H9 (cell line): ENCODE results near the gene RANBP3. TPM values are rescaled to one million over a fixed set of nuclear protein-coding genes. Genes with fewer than 3 reads are reported as not detected.

Experiments
- DNase-seq: peaks from one replicate; pipeline ENCODE4 v3.0.0-alpha.2; 2017
- H2AFZ ChIP-seq: one replicate; pipeline ENCODE4 v1.6.1; 2013; ENCODE audit warnings: mild to moderate bottlenecking, low read length, control low read depth, moderate library complexity
- H2AK5ac ChIP-seq: 2 replicates; pipeline ENCODE4 v1.6.1; 2013; ENCODE audit warnings: low read length, control low read depth, mixed read lengths; ENCODE audit not compliant: insufficient read length
- H2BK120ac ChIP-seq: one replicate; pipeline ENCODE4 v1.6.1; 2013; ENCODE audit warnings: low read depth, mild to moderate bottlenecking, low read length, control low read depth, inconsistent platforms; ENCODE audit not compliant: poor library complexity, severe bottlenecking
- H2BK12ac ChIP-seq: 2 replicates; pipeline ENCODE4 v1.6.1; 2013; ENCODE audit warnings: low read length, control low read depth, mixed read lengths, low read depth; ENCODE audit not compliant: insufficient read length
- H2BK15ac ChIP-seq: 2 replicates; pipeline ENCODE4 v1.6.1; 2013; ENCODE audit warnings: low read depth, low read length, control low read depth
- H2BK20ac ChIP-seq: one replicate; pipeline ENCODE4 v1.6.1; 2013; ENCODE audit warnings: low read depth, mild to moderate bottlenecking, low read length, control low read depth, inconsistent platforms; ENCODE audit not compliant: poor library complexity, severe bottlenecking
- H2BK5ac ChIP-seq: 2 replicates; pipeline ENCODE4 v1.6.1; 2013; ENCODE audit warnings: low read length, control low read depth, mixed read lengths; ENCODE audit not compliant: insufficient read length
- H3K14ac ChIP-seq: 2 replicates; pipeline ENCODE4 v1.6.1; 2013; ENCODE audit warnings: low read length, control low read depth; ENCODE audit not compliant: insufficient read depth
- H3K18ac ChIP-seq: 2 replicates; pipeline ENCODE4 v1.6.1; 2013; ENCODE audit warnings: low read depth, mild to moderate bottlenecking, mixed read lengths, low read length, control low read depth; ENCODE audit not compliant: insufficient read length
- H3K23ac ChIP-seq: 2 replicates; pipeline ENCODE4 v1.6.1; 2013; ENCODE audit warnings: low read length, control low read depth, mixed read lengths, low read depth; ENCODE audit not compliant: insufficient read length
- H3K23me2 ChIP-seq: 2 replicates; pipeline ENCODE4 v1.6.1; 2013; ENCODE audit warnings: low read depth, mild to moderate bottlenecking, mixed read lengths, low read length, control low read depth; ENCODE audit not compliant: insufficient read length, poor library complexity, severe bottlenecking
- H3K27ac ChIP-seq: 2 replicates; pipeline ENCODE4 v1.5.1; 2013; ENCODE audit warnings: low read length, control low read depth, mixed read lengths, low read depth; ENCODE audit not compliant: insufficient read length
- H3K27me3 ChIP-seq: 2 replicates; pipeline ENCODE4 v1.6.1; 2013; ENCODE audit warnings: low read length, control low read depth, inconsistent platforms; ENCODE audit not compliant: insufficient read depth
- H3K4ac ChIP-seq: 2 replicates; pipeline ENCODE4 v1.6.1; 2013; ENCODE audit warnings: low read depth, mild to moderate bottlenecking, control low read depth, inconsistent platforms, low read length, moderate library complexity
- H3K4me1 ChIP-seq: 2 replicates; pipeline ENCODE4 v1.6.1; 2013; ENCODE audit warnings: low read length, control low read depth, inconsistent platforms; ENCODE audit not compliant: insufficient read depth
- H3K4me2 ChIP-seq: 2 replicates; pipeline ENCODE4 v1.6.1; 2013; ENCODE audit warnings: low read length, control low read depth, mixed read lengths; ENCODE audit not compliant: insufficient read length, insufficient read depth
- H3K56ac ChIP-seq: 2 replicates; pipeline ENCODE4 v1.6.1; 2013; ENCODE audit warnings: low read depth, mild to moderate bottlenecking, mixed read lengths, low read length, control low read depth; ENCODE audit not compliant: insufficient read length
- H3K79me1 ChIP-seq: 2 replicates; pipeline ENCODE4 v1.6.1; 2013; ENCODE audit warnings: low read depth, mild to moderate bottlenecking, moderate library complexity, low read length, control low read depth, inconsistent platforms; ENCODE audit not compliant: insufficient read depth, poor library complexity, severe bottlenecking
- H3K79me2 ChIP-seq: 2 replicates; pipeline ENCODE4 v1.6.1; 2013; ENCODE audit warnings: low read length, control low read depth, inconsistent platforms; ENCODE audit not compliant: insufficient read depth
- H3K9ac ChIP-seq: 2 replicates; pipeline ENCODE4 v1.6.1; 2013; ENCODE audit warnings: low read length, control low read depth, mixed read lengths; ENCODE audit not compliant: insufficient read length; ENCODE audit errors: extremely low read depth
- H3K9me3 ChIP-seq: one replicate; pipeline ENCODE4 v1.6.1; 2013; ENCODE audit warnings: low read depth, low read length, inconsistent platforms; ENCODE audit not compliant: control insufficient read depth
- H3T11ph ChIP-seq: one replicate; pipeline ENCODE4 v1.6.1; 2013; ENCODE audit warnings: mild to moderate bottlenecking, low read length, control low read depth, inconsistent platforms
- H4K20me1 ChIP-seq: one replicate; pipeline ENCODE4 v1.6.1; 2013; ENCODE audit not compliant: control insufficient read depth, insufficient read length, insufficient read depth
- H4K5ac ChIP-seq: 2 replicates; pipeline ENCODE4 v1.6.1; 2013; ENCODE audit warnings: low read depth, mild to moderate bottlenecking, mixed read lengths, low read length, control low read depth; ENCODE audit not compliant: insufficient read length
- H4K8ac ChIP-seq: replicated peaks from 2 replicates; pipeline ENCODE4 v1.6.1; 2013; ENCODE audit warnings: low read length, control low read depth, mixed read lengths, low read depth; ENCODE audit not compliant: insufficient read length
- H4K91ac ChIP-seq: 2 replicates; pipeline ENCODE4 v1.6.1; 2013; ENCODE audit warnings: low read depth, mild to moderate bottlenecking, moderate library complexity, mixed read lengths, low read length, control low read depth; ENCODE audit not compliant: insufficient read length
- H3K27ac Mint-ChIP-seq, 3 experiments: 2 replicates in 2 of 3; 3 replicates in 1 of 3; pipeline ENCODE4 v1.8.0; 2020 to 2021; ENCODE audit warnings: mixed read lengths in 3 of 3, mild to moderate bottlenecking in 1 of 3, moderate library complexity in 1 of 3
- H3K27me3 Mint-ChIP-seq: 2 replicates; pipeline ENCODE4 v1.8.0; 2021; ENCODE audit warnings: low read depth, mild to moderate bottlenecking, moderate library complexity, mixed read lengths
- H3K36me3 Mint-ChIP-seq, 3 experiments: 2 replicates in 2 of 3; 3 replicates in 1 of 3; pipeline ENCODE4 v1.8.0; 2020 to 2021; ENCODE audit warnings: low read depth in 3 of 3, mixed read lengths in 3 of 3; ENCODE audit not compliant: insufficient read depth in 1 of 3
- H3K4me1 Mint-ChIP-seq, 2 experiments: 2 replicates each; pipeline ENCODE4 v1.8.0; 2020; ENCODE audit warnings: mixed read lengths in 2 of 2
- H3K4me3 Mint-ChIP-seq, 2 experiments: 2 replicates in 1 of 2; 3 replicates in 1 of 2; pipeline ENCODE4 v1.8.0; 2020 to 2021; ENCODE audit warnings: mild to moderate bottlenecking in 2 of 2, mixed read lengths in 2 of 2, moderate library complexity in 1 of 2
- H3K9me3 Mint-ChIP-seq, 2 experiments: 2 replicates in 1 of 2; 3 replicates in 1 of 2; pipeline ENCODE4 v1.8.0; 2020; ENCODE audit warnings: mild to moderate bottlenecking in 2 of 2, mixed read lengths in 2 of 2, moderate library complexity in 1 of 2
- CTCF ChIP-seq: fragments of 200-600 bp; sonication (generic); conservative IDR thresholded peaks from 3 replicates; pipeline ENCODE4 v1.8.0; 2021; ENCODE audit warnings: antibody characterized with exemption, mild to moderate bottlenecking
- WGBS: extraction: QIAGEN DNeasy Blood & Tissue Kit; methylation state at CpG from one replicate; pipeline ENCODE4 v1.1.7; 2013; ENCODE audit warnings: missing lambda C conversion rate, low lambda C conversion rate, mixed read lengths; ENCODE audit not compliant: insufficient read length; ENCODE audit errors: extremely low coverage; 5-methylcytosine and 5-hydroxymethylcytosine counted together
- total RNA-seq: library from RNA; stranded (reverse); gene quantifications from 2 replicates; pipeline ENCODE4 v1.2.1, GENCODE V29; 2021

Gene RANBP3
- total RNA-seq, 1 experiment from 2014 or later = 86.5 TPM

DNA sequence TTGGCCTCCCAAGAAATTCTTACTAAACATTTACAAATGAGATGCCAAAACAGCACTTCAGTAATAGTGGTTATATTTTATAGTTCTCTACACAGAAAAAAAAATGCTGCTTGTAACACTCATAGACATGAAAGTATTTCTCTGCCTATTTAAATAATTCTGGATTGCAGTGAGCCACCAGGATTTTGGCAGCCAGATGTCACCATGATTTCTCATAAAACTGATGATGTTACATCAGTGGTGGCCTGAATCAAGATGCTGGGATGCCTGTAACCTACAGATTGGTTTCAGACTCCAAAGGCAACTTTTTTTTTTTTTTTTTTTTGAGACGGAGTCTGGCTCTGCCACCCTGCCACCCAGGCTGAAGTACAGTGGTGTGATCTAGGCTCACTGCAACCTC is 66.6 kb downstream of the RANBP3 start:
- no CpG with 5 or more reads among the region's 1 CpG for WGBS
- Histone ChIP-seq H3K27ac (no peak overlapping the region), H3K56ac (no peak overlapping the region), H3T11ph (no peak overlapping the region), H2BK5ac (no peak overlapping the region), H4K91ac (no peak overlapping the region), H2BK12ac (no peak overlapping the region), H3K9ac (no peak overlapping the region), H2BK15ac (no peak overlapping the region), H2BK120ac (no peak overlapping the region), H3K4ac (no peak overlapping the region), H3K27me3 (no peaks in the 10 kb centered on the region), H4K5ac (no peak overlapping the region), H3K9me3 (no peaks in the 10 kb centered on the region), H4K20me1 (no peaks in the 10 kb centered on the region), H2AFZ (no peak overlapping the region), H3K4me1 (no peaks in the 10 kb centered on the region), H3K79me2 (no peaks in the 10 kb centered on the region), H2AK5ac (no peak overlapping the region), H3K23me2 (no peaks in the 10 kb centered on the region), H3K4me2 (no peak overlapping the region), H3K79me1 (no peaks in the 10 kb centered on the region), H2BK20ac (no peak overlapping the region), H3K23ac (no peak overlapping the region), H3K18ac (no peak overlapping the region), H4K8ac (no peak overlapping the region), H3K14ac (no peak overlapping the region)
- no peaks in the 10 kb centered on the region for H3K4me1 Mint-ChIP-seq
- H3K4me3 Mint-ChIP-seq = no peak overlapping the region
- no peak overlapping the region for H3K27ac Mint-ChIP-seq
- no peaks in the 10 kb centered on the region for H3K9me3 Mint-ChIP-seq
- H3K36me3 Mint-ChIP-seq = peaks cover 1 to 17% (median 6%) of the 10 kb centered on the region in 3 experiments; a peak in 6 of 7 replicates
- H3K27me3 Mint-ChIP-seq = no peaks in the 10 kb centered on the region; the same call in 1 of the 2 replicates
- no peak for TF ChIP-seq CTCF
- DNase-seq = no peak
